ENCODE results near the gene SERPINI1.

GRCh38 chr3:167862104-167862730 lies 126.7 kb downstream of the SERPINI1 start:
- TF ChIP-seq CTCF (IDR thresholded peaks at IDR 0.05) (no peak), POLR2A (IDR thresholded peaks at IDR 0.05) (no peak)
